ENCODE data around the gene MKX.

The MKX gene

DNA sequence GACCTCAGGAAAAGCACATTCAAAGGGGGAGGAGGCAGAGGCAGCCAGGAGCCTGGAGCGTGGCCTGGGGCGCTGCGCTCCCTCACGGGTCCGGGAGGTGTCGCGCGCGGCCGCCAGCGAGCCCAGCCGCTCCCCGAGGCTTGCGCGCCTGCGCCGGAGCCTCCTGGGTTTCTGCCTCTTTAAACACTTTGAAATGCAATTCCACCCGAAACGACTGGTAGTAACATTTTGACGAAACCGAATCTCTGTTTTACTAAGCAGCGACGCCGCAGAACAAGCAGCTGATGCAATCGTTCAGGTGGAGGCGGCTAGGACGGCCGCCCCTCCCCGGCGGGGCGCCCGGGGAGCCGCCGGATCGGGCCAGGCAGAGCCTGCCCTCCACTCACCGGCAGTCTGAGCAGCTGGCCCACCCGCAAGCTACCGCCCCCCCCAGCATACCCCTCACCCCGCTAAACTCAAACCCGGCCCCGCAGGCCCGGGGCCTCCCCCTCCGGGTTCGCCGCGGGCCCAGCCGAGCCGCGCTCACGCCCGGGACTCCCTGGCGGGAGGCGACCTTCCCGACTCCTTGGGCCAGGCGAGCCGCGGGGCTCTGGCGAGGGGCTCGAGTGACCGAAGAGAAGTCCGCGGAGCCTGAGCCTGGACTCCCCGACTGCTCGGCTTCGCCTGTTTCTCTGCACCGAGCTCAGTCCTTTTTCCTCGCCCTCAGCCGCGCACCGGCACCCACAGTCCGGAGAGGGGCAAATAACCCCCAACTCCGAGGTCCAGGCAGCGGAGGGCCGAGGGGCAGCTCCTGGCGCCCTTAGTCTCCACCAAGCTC is 3.2 kb downstream of the MKX start:
- DNase-seq = peak; percentile 45 to 80 (median 69)

GRCh38 chr10:27741173-27742091 is 4.2 kb downstream of the MKX start:
- DNase-seq = peak in 2 of 6 experiments; percentile 18 to 35

- no peak for DNase-seq
Measured at GRCh38 chr10:27736396-27736795, 9.2 kb downstream of the MKX start.

GRCh38 chr10:27730041-27730440 is 15.6 kb downstream of the MKX start:
- DNase-seq = no peak

- DNase-seq = no peak
Measured at GRCh38 chr10:27728338-27728737, 17.3 kb downstream of the MKX start.

- DNase-seq = no peak
Measured at GRCh38 chr10:27724287-27724686, 21.3 kb downstream of the MKX start.

- no peak for DNase-seq
Measured at GRCh38 chr10:27723436-27723835, 22.2 kb downstream of the MKX start.

DNA sequence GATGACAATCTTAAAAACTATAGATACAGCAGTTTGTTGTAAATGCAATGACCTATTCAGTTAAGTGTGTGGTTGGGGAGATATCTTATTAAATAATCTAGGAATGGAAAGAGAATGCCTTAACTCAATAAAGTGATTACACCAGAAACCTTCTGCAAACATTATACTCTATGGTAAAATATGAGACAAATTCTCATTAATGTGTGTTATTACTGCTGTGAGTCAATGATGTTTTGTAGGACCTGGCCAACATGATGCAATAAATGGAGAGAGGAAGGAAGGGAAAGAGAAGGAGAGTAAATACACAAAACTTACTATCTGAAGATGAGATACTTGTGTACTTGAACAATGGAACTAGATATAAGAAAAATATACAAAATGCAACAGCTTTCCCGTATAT is 25.1 kb downstream of the MKX start:
- DNase-seq = no peak

DNA sequence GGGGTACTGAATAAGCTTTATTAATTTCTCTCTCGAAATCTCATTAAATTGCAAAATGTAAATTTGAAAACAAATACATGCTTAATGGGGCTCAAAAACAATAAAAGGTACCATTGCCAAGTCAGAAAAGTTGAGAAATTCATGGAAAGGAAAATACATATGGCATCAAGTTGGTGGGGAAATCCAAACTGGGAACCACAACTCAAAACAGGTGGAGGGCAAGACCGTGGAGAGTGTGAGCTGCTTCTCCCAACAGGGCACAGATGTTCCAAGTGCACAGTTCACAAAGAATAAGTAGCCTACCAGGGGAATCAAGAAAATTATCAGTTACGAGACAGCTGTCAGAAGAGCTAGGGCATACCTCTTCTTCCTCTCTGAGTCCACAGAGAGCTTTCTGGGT is 26.6 kb downstream of the MKX start:
- no peak for DNase-seq

GRCh38 chr10:27717861-27718260 is 27.8 kb downstream of the MKX start:
- no peak for DNase-seq

DNA sequence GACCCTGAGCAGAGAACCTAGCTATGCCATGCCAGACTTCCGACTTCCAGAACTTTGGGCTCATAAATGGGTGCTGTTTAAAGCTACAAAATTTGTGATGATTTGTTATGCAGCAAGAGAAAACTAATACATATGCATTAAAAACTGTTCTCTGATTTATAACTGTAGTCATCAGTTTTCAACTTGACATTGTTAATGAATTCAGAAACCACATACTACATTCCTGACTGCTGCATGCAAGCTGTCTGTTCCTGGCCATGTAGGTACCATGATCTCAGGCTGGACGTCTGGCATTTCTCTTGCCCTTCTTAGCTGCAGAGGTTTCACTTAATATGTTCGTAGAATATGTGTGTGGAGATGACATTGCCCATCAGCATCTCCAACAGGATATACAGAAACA is 28.4 kb downstream of the MKX start:
- DNase-seq = no peak

GRCh38 chr10:27716521-27716920 is 29.1 kb downstream of the MKX start:
- no peak for DNase-seq

GRCh38 chr10:27715505-27715904 is 30.1 kb downstream of the MKX start:
- DNase-seq = no peak

GRCh38 chr10:27714349-27714748 is 31.3 kb downstream of the MKX start:
- DNase-seq = no peak

DNA sequence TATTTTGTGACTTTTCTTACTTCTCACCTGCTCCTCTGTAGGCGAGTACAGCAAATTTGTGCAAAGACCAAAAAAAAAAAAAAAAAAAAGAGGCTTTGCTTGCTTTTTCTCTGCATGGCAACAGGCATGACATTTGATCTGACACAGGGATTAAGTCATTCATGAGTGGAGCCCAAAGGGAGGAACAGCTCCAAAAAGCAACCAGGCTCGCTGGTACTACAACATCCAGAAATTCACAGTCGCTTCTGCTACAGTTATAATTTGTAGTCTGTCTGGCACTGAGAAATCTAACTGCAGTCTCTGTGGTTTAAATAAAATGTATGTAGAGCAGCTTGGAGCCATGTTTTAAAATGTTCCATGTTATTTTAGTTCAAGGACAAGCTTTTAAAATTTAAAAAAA is 31.7 kb downstream of the MKX start:
- DNase-seq = no peak

DNA sequence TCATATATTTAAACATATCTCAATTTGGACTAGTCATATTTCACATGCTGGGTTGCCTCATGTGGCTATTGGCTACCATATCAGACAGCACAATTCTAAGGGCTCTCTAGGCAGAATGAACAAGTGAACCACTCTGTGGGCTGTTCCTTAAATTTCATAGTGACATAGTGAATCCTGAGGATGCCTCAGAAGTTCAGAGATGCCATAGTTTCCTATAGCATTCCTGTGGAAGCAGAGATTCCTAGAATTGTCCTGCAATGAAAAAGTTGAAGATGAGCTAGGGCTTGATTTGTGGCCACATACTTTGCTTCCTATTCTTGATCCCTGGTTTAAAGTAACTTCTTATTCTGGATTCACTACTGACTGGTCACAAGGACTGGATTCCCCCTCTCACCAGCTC is 35.6 kb downstream of the MKX start:
- no peak for DNase-seq

GRCh38 chr10:27709304-27709703 is 36.3 kb downstream of the MKX start:
- no peak for DNase-seq

DNA sequence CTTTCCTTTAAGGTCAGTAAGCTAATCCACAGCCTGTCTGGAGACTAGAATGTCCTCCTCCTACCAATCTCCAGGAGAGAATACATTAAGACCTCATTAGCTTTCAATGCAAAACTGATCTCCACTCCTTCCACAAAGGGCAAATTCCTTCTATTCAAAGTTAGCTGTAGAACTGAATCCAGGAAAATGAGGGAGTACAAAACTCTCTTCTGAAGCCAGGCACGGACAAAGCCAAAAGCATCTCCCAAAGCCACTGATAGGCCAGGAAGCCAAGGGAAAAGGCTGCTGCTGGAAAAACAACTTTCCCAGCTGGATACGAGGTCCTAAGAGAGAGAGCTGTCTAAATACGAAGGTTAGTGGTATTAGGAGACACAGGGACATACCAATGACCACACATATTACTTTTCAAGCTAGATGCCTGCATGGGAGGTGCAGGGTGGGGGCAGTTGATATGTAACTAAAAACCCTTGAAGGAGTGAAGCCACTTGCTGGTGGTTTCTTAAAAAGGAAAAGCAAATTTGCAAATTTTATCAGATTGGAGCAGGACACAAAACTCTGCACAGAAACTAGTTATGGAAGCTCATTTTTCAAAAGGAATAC is 43.6 kb downstream of the MKX start:
- DNase-seq = no peak

DNA sequence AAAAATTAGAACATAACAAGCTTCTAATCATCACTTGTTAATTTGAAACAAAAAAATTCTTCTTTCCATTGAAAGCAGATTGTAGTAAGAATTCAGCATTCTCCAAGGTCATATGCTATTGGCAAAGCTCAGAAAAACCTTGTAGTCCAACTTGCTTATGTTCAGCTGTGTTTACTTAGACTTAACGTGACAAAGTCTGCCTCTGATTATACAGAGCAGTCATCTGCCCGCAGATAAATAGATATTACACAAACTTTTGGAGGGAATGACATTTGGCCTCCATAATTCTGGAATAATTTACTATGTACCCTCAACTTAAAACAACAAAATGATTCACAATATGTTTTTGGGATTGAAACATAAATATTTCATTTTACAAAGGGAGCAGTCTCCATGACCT is 45.8 kb downstream of the MKX start:
- DNase-seq = no peak

DNA sequence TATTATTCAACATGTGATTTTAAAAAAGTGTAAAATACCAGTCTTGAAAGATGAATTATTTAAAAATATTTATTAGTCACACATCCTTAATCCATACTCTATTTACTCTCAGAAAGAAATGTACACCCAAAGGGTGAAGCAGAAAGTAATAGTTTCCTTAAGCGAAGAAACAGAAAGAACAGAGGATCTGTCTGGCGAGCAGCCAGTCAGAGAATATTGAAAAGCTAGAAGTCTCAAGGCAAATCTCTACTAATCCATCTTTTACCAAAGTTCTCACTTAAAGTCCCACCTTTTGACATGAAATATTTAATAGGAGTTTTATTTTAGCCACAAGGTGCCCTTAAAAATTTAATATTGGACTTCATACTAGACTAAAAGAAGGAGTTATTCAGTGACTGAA is 46.7 kb downstream of the MKX start:
- no peak for DNase-seq

GRCh38 chr10:27696466-27696865 is 49.2 kb downstream of the MKX start:
- DNase-seq = no peak

- DNase-seq = no peak
Measured at GRCh38 chr10:27695706-27696105, 49.9 kb downstream of the MKX start.

GRCh38 chr10:27695088-27695487 is 50.5 kb downstream of the MKX start:
- DNase-seq = no peak

DNA sequence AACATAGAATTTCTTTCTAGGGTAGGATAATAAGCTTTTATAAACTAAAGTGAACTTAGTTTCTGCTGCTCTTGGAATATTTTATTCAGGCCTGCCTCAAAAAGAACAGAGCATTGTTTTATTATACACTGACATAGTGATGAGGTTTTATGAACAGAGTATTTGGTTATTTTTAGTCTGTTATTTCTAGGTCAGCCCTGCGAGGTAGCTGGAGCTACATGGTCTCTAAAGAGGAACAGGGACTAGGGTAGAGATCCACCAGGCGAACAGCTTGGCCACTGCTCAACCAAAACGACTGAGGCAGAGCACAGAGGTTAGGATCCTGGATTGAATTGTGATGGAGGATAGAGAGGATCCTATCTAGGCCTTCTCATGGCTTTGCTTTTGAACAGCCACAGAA is 53.0 kb downstream of the MKX start:
- no peak for DNase-seq
